Hepatocyte (in vitro differentiated cells): ENCODE measurements around the gene MACF1.

ENCODE experiments used
- EZH2phosphoT487 ChIP-seq: fragments of 200-600 bp; sonication (generic); IDR thresholded peaks from one replicate; pipeline ENCODE4 v1.6.1; 2018; ENCODE audit warnings: antibody characterized with exemption, mild to moderate bottlenecking, low read depth, moderate library complexity; ENCODE audit not compliant: unreplicated experiment, severe bottlenecking
- TF ChIP-seq, protein P1 (sequence below): fragments of 200-600 bp; sonication (generic); IDR thresholded peaks from 2 replicates; pipeline ENCODE4 v1.5.1; 2016; ENCODE audit warnings: antibody characterized with exemption, mild to moderate bottlenecking; ENCODE audit not compliant: poor library complexity

DNA sequence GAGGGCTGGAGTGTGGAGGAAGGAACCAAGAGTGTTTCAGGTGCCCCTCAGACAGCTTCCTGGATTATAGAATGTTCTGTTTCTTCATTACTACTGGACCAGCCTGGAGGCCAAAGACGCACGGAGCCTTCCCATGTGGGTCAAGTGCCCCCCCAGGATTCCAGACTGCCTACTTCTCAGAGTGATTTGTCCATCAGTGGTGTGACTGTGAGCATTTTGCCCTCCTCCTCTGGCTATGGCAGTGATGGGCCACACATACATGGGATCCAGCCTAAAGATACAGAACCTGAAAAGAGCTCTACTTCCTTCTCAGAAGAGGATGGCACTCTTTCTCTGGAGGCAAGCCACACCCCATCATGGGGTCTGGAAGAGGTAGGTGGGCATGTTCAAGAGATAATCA lies 64.9 kb downstream of the MACF1 start:
- TF ChIP-seq, protein P1, sequence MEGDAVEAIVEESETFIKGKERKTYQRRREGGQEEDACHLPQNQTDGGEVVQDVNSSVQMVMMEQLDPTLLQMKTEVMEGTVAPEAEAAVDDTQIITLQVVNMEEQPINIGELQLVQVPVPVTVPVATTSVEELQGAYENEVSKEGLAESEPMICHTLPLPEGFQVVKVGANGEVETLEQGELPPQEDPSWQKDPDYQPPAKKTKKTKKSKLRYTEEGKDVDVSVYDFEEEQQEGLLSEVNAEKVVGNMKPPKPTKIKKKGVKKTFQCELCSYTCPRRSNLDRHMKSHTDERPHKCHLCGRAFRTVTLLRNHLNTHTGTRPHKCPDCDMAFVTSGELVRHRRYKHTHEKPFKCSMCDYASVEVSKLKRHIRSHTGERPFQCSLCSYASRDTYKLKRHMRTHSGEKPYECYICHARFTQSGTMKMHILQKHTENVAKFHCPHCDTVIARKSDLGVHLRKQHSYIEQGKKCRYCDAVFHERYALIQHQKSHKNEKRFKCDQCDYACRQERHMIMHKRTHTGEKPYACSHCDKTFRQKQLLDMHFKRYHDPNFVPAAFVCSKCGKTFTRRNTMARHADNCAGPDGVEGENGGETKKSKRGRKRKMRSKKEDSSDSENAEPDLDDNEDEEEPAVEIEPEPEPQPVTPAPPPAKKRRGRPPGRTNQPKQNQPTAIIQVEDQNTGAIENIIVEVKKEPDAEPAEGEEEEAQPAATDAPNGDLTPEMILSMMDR: no peak
- no peak for TF ChIP-seq EZH2phosphoT487
